Measurements from ENCODE around the gene TLK2.
"Not testable (repeated sequence)": the region's sequence is repeated elsewhere in the genome, so short reads cannot be mapped to it uniquely, and the experiment has no call there.

TLK2 gene

DNA sequence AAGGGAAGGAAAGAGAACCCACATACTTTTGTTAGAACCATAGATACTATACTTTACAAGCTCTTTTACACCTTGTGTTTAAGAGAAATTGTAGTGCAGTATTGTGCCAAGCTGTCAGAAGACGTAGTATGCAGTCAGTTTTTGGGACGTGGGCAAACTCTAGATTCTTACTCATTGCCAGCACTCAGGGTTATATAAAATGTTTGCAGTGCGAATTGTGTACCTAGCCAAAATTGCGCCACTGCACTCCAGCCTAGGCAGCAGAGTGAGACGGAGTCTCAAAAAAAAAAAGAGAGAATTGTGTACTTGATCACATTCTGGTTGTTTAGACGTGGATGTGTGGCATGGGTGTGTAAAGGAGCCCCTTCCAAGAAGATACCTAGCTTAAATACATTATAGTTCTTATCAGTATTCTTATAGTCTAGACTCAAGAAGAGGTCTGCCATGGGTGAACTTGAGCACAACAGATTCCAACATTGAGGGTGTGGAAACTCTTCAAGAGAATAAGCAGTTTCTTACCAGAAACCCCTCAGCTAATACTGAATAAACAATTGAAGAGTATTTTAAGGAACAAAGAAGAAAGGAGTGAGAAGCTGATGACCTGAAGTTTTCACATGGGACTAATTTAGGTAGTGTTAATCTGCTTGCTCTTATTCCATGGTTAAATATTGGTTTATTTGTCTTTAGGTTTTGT lies 121.5 kb downstream of the TLK2 start:
- TF ChIP-seq, protein P1, sequence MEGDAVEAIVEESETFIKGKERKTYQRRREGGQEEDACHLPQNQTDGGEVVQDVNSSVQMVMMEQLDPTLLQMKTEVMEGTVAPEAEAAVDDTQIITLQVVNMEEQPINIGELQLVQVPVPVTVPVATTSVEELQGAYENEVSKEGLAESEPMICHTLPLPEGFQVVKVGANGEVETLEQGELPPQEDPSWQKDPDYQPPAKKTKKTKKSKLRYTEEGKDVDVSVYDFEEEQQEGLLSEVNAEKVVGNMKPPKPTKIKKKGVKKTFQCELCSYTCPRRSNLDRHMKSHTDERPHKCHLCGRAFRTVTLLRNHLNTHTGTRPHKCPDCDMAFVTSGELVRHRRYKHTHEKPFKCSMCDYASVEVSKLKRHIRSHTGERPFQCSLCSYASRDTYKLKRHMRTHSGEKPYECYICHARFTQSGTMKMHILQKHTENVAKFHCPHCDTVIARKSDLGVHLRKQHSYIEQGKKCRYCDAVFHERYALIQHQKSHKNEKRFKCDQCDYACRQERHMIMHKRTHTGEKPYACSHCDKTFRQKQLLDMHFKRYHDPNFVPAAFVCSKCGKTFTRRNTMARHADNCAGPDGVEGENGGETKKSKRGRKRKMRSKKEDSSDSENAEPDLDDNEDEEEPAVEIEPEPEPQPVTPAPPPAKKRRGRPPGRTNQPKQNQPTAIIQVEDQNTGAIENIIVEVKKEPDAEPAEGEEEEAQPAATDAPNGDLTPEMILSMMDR (conservative IDR thresholded peaks at IDR 0.05): no peak

DNA sequence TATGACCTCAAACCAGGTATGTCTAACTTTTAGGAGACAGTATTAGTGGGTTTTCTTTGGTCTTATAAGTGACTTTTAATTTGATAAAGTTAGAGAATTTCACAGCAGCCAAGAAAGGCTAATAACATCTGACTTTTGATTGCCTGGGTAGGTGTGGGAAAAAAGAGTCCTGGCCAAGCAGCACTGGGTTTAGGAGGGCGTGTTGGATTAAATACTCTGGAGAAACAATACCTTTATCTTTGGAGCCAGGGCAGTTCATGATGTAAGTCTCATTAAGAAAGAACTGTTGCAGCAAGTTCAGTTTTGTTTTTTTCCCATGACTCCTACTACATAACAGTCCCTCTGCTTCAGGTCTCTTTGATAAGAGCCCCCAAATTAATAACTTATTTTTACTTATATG lies 122.2 kb downstream of the TLK2 start:
- TF ChIP-seq, protein P1 (conservative IDR thresholded peaks at IDR 0.05): no peak
- H3K27ac ChIP-seq: no peak overlapping the region

More for the DNA sequence above, 121.5 kb downstream of the TLK2 start:
- H3K27ac ChIP-seq: no peak overlapping the region

DNA sequence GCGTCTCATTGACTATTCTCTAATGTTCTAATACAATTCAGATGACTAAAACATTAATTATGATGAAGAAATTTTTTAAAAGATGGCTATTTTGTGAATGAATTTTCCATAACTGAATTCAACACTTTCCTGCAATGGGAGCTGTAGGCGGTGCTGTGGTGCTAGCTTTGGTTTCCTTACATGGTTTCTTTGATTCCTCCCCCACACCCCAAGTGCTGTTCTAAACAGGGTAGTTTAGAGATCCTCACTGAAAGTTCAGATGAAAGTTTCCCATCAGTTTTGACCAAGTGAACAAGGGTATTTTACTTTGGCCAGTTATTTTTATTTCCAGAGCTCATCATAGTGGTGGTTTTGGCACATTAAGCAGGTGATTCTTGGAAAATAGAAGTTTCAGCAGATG lies 122.8 kb downstream of the TLK2 start:
- TF ChIP-seq, protein P1 (conservative IDR thresholded peaks at IDR 0.05): no peak
- H3K27ac ChIP-seq: no peak overlapping the region

DNA sequence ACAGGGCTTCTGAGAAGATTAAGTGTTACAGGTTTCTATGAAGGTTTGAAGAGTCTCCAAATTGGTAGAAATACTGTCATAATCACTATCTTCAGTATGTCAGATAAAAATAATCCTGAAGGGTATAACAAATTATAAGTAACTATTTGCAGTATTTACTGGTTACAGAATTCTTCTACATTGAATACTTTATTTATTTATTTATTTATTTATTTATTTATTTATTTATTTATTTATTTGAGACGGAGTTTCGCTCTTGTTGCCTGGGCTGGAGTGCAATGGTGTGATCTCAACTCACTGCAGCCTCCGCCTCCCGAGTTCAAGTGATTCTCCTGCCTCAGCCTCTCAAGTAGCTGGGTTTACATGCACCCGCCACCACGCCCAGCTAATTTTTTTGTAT lies 125.2 kb downstream of the TLK2 start:
- not testable (repeated sequence) for H3K27ac ChIP-seq

DNA sequence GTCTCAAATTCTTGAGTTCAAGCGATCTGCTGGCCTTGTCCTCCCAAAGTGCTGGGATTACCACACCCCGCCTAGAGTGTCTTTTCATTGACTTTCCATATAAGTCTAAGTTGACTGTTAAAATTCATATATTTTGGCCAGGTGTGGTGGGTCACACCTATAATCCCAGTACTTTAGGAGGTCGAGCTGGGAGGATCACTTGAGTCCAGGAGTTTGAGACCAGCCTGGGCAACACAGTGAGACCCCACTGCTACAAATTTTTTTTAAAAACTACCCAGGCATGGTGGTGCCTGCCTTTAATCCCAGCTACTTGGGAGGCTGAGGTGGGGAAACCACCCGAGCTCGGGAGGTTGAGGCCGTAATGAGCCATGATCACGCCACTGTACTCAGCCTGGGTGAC lies 127.0 kb downstream of the TLK2 start:
- TF ChIP-seq, protein P1 (conservative IDR thresholded peaks at IDR 0.05): no peak
- H3K27ac ChIP-seq: no peak overlapping the region

DNA sequence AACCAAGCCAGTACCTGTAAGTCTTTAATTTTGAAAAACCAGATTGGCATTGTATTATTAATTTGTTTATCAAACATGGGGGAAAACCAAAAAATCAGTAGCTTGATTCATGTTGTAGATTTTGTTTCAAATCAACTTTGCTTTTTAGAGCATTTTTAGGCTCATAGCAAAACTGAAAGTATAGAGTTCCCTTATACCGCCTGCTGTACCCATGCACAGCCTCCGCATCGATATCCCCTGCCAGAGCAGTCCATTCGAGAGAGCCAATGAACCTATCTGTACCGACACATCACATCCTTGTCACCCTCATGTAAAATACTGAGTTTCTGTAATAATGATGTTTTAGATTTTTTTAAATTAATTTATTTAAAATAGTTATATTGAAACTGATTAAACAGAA lies 132.7 kb downstream of the TLK2 start:
- H3K27ac ChIP-seq: no peak overlapping the region
- TF ChIP-seq, protein P1 (conservative IDR thresholded peaks at IDR 0.05): no peak

DNA sequence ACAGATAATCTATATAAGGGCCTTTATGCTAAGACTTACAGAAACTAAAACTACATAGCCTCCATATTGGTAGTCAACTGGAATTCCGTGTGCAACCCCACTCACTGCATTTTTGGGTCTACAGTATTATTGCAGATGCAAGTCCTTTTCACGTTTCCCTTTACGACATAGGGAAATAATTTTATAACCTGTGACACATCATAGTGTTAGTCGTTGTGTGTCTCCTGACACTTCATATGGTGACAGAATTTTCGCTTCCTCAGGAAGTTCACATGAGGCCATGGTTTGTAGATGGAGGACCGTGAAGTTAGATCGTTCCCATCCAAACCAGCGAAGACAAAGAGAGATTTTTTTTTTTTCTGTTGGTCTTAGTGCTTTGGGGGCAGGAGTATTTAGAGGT lies 133.1 kb downstream of the TLK2 start:
- TF ChIP-seq, protein P1 (conservative IDR thresholded peaks at IDR 0.05): no peak
- no peak overlapping the region for H3K27ac ChIP-seq

DNA sequence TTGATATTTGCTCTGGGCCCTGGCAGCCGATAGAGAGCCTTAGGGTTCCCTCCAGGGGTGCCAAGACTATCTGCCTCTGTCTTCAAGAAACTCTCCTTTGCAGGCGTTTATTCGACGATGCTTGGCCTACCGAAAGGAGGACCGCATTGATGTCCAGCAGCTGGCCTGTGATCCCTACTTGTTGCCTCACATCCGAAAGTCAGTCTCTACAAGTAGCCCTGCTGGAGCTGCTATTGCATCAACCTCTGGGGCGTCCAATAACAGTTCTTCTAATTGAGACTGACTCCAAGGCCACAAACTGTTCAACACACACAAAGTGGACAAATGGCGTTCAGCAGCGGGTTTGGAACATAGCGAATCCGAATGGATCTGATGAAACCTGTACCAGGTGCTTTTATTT lies 133.7 kb downstream of the TLK2 start:
- H3K27ac ChIP-seq: not testable (repeated sequence)

DNA sequence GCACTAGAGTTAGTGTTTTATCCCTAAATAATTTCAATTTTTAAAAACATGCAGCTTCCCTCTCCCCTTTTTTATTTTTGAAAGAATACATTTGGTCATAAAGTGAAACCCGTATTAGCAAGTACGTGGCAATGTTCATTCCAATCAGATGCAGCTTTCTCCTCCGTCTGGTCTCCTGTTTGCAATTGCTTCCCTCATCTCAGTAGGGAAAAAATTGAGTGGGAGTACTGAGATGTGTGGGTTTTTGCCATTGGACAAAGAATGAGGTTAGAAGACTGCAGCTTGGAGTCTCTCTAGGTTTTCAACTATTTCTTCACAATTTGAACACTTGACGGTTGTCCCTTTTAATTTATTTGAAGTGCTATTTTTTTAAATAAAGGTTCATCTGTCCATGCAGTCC lies 134.5 kb downstream of the TLK2 start:
- not testable (repeated sequence) for H3K27ac ChIP-seq

Measured in VCaP (cell line).